GM20431 (cell line): ENCODE data around the gene DUOXA2.
"Not testable (repeated sequence)": the region's sequence is repeated elsewhere in the genome, so short reads cannot be mapped to it uniquely, and the experiment has no call there.

Experiments
- in situ Hi-C: fragments of 300-500 bp; cut with MseI, MboI; formaldehyde crosslinking; loops from one replicate; pipeline ENCODE4 v1.15.0; 2020; ENCODE audit warnings: low sequenced_read_pairs; ENCODE audit not compliant: unreplicated experiment

The DUOXA2 gene

GRCh38 chr15:45094358-45094730 lies 19.8 kb upstream of the DUOXA2 start:
- in situ Hi-C loops: no loop called here

DNA sequence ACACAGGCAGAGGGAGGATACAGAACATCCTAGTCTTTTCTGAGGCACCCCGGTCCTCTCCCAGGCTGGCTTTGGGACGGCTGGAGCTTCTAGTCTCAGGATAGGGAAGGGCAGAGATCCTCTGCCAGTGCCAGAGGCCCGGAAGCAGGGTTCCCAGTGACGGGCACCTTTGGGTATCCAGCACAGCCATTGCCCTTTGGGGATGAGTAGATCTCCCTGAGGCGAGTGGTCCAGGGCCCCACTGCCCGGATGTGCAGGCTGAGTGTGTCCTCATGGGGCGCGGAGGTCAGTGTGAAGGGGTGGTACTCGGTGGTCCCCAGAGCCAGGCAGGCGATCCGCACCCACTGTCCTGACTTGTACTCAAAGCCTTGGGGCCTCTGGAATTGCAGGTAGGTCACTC lies 18.5 kb upstream of the DUOXA2 start:
- in situ Hi-C loops: no loop called here

GRCh38 chr15:45097466-45097865 lies 16.7 kb upstream of the DUOXA2 start:
- in situ Hi-C loops: no loop called here

DNA sequence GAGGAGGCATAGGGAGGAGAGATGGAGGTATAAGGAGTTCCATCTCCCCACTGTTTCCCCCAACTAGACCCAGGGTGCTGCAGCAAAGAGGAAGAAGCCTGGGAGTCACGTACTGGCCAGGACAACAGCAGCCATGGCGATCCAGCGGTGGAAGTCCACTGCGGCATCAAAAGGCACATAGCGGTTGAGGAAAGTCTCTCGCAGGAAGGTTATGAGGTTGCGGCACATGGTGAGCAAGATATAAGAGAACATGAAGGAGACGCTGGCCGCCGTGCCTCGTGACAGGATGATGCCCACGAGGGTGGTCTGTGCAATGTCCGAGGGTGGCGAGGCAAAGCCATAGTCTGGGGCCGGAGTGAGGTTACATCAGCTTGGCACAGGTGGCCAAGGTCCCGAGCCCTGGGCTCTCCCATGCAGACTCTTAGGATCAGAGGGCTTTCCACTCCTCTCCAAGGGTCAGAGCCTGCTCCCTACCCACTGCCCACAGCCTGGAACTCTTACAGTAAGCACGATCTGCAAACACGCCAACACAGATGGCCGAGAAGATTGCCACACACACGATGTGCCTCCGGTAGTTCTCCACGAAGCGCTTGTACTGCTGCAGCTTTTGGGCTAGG lies 14.5 kb upstream of the DUOXA2 start:
- in situ Hi-C loops: no loop called here

DNA sequence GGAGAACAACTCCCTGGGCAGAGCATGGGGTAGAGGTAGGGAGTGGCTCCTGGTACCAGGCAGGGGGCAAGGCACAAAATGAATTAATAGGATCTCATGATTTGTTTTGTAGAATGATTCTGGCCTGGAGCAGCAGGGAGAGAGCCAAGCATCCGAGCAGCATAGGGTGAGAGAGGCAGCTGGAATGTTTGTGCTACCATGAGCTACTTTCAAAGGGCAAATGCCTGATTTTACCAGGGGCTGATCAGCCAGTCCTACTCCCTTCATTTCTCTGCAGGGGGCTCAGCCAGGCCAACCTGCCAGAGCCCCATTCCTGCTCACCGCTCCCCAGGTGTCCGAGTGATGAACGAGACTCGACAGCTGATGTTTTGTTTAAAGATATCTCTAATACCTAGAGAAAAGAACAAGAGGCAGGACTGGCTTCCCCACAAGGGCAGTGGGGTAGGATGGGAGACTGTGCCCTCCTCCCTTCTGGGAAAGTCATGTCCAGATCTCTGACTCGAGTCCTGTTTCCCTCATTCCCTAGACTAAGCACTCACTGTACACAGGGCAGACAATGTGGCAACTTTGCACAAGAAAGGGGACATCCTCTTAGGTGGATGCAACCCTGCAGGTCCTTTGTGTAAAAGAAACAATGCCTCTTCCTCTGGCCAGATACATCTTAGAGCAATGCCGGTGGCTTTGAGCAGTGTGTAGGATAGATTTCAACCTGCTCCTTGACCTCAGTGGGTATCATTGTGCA lies 13.1 kb upstream of the DUOXA2 start:
- in situ Hi-C loops: no loop called here

DNA sequence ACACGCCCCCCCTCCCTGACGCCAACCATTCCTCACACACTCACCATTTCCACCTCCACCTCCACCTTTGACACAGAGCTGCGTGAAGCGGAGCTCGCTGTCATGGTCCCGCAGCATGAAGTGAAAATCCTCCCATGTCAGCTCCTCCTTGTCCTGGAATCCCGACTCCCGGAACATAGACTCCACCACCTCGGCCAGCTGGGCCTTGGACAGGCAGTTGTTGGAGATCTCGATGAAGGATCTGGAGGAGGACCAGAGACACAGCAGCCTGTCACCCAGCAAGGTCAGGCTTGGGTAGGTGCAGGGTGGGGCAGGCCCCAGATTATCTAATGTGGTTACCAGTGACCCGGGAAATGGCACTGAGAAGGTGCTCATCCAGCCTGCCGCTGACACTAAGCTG lies 12.4 kb upstream of the DUOXA2 start:
- in situ Hi-C loops: no loop called here

DNA sequence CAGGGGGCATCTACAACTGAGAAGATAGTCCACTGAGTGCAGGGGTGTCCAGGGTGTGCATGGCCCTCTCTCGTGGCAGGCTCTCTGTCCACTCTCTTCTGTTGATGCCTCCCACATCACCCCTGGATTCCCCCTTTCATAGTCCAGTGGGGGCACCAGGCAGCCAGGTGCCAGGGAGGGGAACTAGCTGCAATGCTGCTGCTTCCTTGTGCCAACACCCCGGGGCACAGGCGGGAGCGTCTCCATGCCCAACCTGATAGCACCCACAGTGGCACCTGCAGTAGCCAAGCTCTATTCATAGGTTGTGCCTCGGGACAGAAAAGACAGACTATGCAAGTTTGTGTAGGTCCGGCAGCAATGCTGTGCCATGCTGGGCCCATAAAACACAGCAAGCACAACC lies 11.9 kb upstream of the DUOXA2 start:
- in situ Hi-C loops: no loop called here

DNA sequence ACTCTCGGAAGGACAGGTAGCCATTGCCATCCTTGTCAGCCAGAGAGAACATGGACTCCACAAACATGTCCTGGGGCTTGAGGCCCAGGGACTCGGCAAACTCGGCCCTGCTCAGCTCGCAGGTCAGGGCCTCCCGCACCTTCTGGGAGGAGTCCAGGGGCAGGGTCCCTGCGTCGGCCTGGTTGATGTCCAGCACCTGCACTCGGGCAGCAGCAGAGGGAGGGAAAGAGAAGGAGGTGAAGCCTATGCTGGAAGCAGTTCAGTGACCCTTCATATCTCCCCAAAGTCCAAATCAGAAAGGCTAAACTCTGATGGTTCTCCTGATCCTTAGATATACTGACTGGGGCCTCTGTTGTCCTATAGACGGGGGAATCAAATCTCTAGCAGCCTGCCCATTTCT lies 10.0 kb upstream of the DUOXA2 start:
- in situ Hi-C loops: not testable (repeated sequence)

GRCh38 chr15:45105586-45105985 lies 8.5 kb upstream of the DUOXA2 start:
- in situ Hi-C loops: no loop called here

DNA sequence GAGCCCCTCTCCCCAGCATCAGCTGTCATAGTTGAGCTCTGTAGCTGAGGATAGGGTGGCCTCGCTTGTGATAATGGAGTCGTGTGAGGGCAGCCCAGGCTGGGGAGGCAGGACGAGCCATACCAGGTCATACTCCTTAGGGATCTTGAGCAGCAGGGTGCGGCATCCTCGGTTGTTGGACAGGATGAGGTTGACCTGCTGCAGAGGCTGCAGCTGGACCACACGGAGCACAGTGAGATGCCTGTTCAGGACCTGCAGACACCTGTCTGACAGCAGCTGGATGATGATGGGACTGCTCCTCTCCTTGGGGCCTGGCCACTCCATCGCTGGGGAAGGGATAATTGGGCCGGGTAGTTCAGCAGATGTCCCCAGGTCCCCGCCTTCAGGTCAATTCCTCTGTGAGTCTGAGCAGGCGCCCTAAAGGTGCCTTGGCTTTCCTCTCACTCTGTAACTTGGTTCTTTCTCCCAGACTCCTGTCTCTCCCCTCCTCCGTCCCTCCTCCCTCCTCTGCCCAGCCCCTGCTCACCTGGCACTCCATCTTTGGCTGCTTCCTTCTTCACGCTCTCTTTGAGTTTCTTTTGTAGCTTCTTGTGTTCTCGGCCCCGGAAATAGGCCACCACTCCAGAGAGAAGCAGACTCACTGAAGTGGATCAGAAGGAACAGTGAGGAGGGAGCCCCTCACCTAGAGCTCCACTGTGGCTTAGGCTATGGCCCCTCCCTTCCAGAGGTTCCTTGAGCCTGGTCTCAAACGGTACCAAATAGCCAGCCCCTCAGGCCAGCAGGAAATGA lies 7.9 kb upstream of the DUOXA2 start:
- in situ Hi-C loops: no loop called here

GRCh38 chr15:45107941-45108630 lies 6.0 kb upstream of the DUOXA2 start:
- in situ Hi-C loops: no loop called here

DNA sequence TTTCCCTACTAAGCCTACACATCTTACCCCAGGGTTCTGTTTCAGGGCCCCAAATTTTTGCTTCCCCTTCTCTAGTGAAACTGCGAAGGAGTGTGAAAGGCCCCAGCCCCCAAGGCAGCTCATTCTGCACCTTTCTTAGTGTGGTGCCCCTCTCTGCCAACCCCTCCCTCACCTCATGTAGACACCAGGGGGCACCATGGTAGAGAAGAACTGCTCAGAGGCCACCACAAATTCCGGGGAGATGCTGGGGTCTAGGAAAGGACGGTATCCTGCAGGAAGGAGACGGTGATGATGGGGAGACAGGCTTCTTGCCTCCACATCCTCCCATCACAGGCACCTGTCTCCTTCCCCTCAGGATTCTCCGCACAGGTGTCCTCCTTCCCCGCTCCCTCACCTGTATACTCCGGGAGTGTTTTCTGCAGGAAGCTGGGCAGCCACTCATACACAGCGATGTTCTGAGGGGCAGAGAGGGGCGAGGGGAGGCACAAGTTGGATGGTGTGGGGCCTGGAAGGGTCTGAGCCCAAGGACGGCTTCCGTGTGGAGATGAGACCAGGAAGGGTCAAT lies 3.8 kb upstream of the DUOXA2 start:
- in situ Hi-C loops: no loop called here

GRCh38 chr15:45111390-45112142 lies 2.6 kb upstream of the DUOXA2 start:
- in situ Hi-C loops: no loop called here

- in situ Hi-C loops: no loop called here
Measured at GRCh38 chr15:45112143-45112590, 2.0 kb upstream of the DUOXA2 start.

DNA sequence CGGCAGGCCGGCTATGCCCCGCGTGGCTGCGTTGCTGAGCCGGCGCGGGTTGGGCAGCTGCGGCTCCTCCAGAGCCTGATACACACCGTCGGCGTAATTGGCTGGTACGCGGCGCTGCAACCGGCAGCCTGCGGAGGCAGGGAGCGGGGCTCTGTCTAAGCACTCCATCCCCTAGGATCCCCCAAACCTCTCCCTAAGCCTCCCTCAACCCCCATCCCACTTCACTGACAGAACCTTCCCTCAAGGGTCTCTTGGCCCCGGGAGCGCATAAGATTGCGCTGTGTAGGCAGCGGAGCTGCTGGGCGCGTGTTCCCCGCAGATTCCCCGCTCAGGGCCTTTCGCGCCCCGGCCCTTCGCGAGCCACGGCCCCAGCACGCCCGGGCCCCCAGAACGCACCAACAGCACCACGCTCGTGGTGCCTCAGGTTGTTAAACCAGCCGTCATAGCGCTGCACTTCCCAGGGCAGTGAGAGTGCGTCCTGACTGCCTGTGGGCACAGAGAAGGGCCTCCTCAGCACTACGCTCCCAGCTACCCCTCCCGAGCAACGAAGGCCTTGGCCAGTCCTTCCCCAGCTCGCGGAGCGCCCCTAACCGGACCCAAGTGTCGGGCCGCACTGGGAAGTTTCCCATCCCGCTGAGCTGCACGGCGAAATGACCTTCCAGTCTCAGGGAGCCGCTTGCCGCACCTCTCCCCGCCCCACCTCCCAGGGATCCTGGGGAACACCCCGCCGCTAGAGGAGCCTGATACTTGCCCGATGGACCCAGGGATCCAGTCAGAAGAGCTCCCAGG lies 1.3 kb upstream of the DUOXA2 start:
- in situ Hi-C loops: no loop called here

DNA sequence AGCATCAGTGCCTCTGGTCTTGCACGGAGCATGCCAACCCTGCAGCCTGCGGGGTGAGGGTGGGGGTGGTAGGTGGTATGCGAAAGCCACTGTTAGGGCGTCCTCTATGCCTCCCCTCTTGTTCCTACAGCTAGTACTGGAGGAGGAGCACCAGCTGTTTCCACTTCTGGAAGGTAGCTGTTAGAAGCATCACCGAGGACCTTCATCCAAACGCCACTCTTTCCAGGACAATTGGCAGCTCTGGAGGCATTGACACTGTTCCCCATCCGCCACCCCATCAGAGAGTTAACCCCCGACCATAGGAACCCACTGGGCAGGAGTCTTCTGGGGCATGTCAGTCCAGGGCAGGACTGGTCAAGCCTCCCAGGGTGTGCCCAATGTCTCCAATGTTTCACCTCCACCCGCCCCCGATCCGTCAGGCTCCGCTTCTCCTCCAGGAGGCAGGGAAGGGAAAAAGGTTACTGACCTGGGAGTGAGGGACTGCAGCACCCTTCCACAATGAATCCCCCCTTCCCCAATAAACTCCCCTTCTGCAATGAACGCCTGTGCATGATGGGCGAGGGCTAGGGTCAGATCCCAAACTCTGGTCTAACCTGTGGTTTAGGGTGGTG lies 641 bp upstream of the DUOXA2 start:
- in situ Hi-C loops: no loop called here

DNA sequence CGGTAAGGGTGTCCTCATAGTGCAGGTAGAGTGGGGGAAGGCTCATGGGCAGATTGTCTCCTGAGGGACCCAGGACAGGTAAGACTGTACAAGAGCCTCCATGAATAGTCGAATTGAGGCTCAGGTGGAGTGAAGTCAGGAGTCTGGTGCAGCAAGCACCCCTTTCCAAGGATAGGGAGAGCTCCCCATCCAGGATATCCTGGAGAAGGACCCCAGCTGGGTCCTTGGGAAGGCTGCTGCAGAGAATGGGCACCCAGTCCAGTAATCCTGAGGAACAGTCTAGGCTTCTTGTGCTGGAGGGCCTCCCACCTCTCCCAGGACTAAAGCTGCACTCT lies 592 bp downstream of the DUOXA2 start:
- in situ Hi-C loops: no loop called here

- in situ Hi-C loops: no loop called here
Measured at GRCh38 chr15:45115312-45115820, 1.2 kb downstream of the DUOXA2 start.
